ENCODE data around the gene MAP2. TPM values are rescaled to one million over a fixed set of nuclear protein-coding genes. Genes with fewer than 3 reads are reported as not detected.

The MAP2 gene
- total RNA-seq, 2 donors from 2014 or later: not detected

- H3K36me3 Mint-ChIP-seq: no peaks in the 10 kb centered on the region
- ATAC-seq (no peak), DNase-seq (ENCODE audit: low spot score) (no peak)
- no peak overlapping the region for H3K27ac Mint-ChIP-seq
- H3K4me1 Mint-ChIP-seq (ENCODE audit: low read depth in 2 of 2): no peaks in the 10 kb centered on the region
- H3K9me3 Mint-ChIP-seq: no peaks in the 10 kb centered on the region
- no peaks in the 10 kb centered on the region for H3K27me3 Mint-ChIP-seq
- H3K4me3 Mint-ChIP-seq: no peak overlapping the region
Measured at GRCh38 chr2:209662021-209662420, 238.2 kb downstream of the MAP2 start.

GRCh38 chr2:209663139-209663538 is 239.3 kb downstream of the MAP2 start:
- Mint-ChIP-seq H3K36me3 (no peaks in the 10 kb centered on the region), H3K27ac (no peak overlapping the region), H3K27me3 (no peaks in the 10 kb centered on the region), H3K9me3 (no peaks in the 10 kb centered on the region), H3K4me3 (no peak overlapping the region), H3K4me1 (ENCODE audit: low read depth in 2 of 2) (no peaks in the 10 kb centered on the region)
- ATAC-seq (no peak), DNase-seq (ENCODE audit: low spot score) (no peak)

GRCh38 chr2:209663656-209664055 is 239.8 kb downstream of the MAP2 start:
- no peak for DNase-seq (ENCODE audit: low spot score)
- Mint-ChIP-seq H3K27ac (no peak overlapping the region), H3K4me3 (no peak overlapping the region), H3K4me1 (ENCODE audit: low read depth in 2 of 2) (no peaks in the 10 kb centered on the region), H3K27me3 (no peaks in the 10 kb centered on the region), H3K9me3 (no peaks in the 10 kb centered on the region), H3K36me3 (no peaks in the 10 kb centered on the region)
- no peak for ATAC-seq

GRCh38 chr2:209666296-209666695 is 242.4 kb downstream of the MAP2 start:
- Mint-ChIP-seq H3K4me1 (ENCODE audit: low read depth in 2 of 2) (no peaks in the 10 kb centered on the region), H3K4me3 (no peak overlapping the region), H3K27me3 (no peaks in the 10 kb centered on the region), H3K27ac (no peak overlapping the region), H3K9me3 (no peaks in the 10 kb centered on the region), H3K36me3 (no peaks in the 10 kb centered on the region)
- ATAC-seq (no peak), DNase-seq (ENCODE audit: low spot score) (no peak)

- ATAC-seq: no peak
- H3K27me3 Mint-ChIP-seq: no peaks in the 10 kb centered on the region
Measured at GRCh38 chr2:209671020-209671680, 247.3 kb downstream of the MAP2 start.

GRCh38 chr2:209673811-209674210 is 250.0 kb downstream of the MAP2 start:
- ATAC-seq (no peak), DNase-seq (ENCODE audit: low spot score) (no peak)
- no peak overlapping the region for H3K4me3 Mint-ChIP-seq
- no peaks in the 10 kb centered on the region for H3K4me1 Mint-ChIP-seq (ENCODE audit: low read depth in 2 of 2)
- H3K27ac Mint-ChIP-seq: no peak overlapping the region
- no peaks in the 10 kb centered on the region for H3K36me3 Mint-ChIP-seq
- H3K9me3 Mint-ChIP-seq: peaks cover 3% of the 10 kb centered on the region
- H3K27me3 Mint-ChIP-seq: no peaks in the 10 kb centered on the region

More at GRCh38 chr2:209671020-209671680, 247.3 kb downstream of the MAP2 start:
- Mint-ChIP-seq H3K27ac (no peak overlapping the region), H3K4me1 (ENCODE audit: low read depth in 2 of 2) (no peaks in the 10 kb centered on the region), H3K36me3 (no peaks in the 10 kb centered on the region), H3K9me3 (peaks cover 2% of the 10 kb centered on the region), H3K4me3 (no peak overlapping the region)
- DNase-seq (ENCODE audit: low spot score): no peak

- DNase-seq (ENCODE audit: low spot score): no peak
- Mint-ChIP-seq H3K36me3 (no peaks in the 10 kb centered on the region), H3K27ac (no peak overlapping the region), H3K9me3 (peaks cover 3% of the 10 kb centered on the region), H3K4me1 (ENCODE audit: low read depth in 2 of 2) (no peaks in the 10 kb centered on the region), H3K27me3 (no peaks in the 10 kb centered on the region), H3K4me3 (no peak overlapping the region)
- no peak for ATAC-seq
Measured at GRCh38 chr2:209680596-209680995, 256.7 kb downstream of the MAP2 start.

- no peak overlapping the region for H3K27ac Mint-ChIP-seq
- no peaks in the 10 kb centered on the region for H3K4me1 Mint-ChIP-seq (ENCODE audit: low read depth in 2 of 2)
- no peak for DNase-seq (ENCODE audit: low spot score)
- ATAC-seq: no peak
- no peaks in the 10 kb centered on the region for H3K9me3 Mint-ChIP-seq
- no peaks in the 10 kb centered on the region for H3K27me3 Mint-ChIP-seq
- no peaks in the 10 kb centered on the region for H3K36me3 Mint-ChIP-seq
- no peak overlapping the region for H3K4me3 Mint-ChIP-seq
Measured at GRCh38 chr2:209681201-209681735, 257.4 kb downstream of the MAP2 start.

GRCh38 chr2:209682646-209683045 is 258.8 kb downstream of the MAP2 start:
- no peak for DNase-seq (ENCODE audit: low spot score)
- Mint-ChIP-seq H3K9me3 (no peaks in the 10 kb centered on the region), H3K36me3 (no peaks in the 10 kb centered on the region), H3K4me3 (no peak overlapping the region), H3K27me3 (no peaks in the 10 kb centered on the region), H3K4me1 (ENCODE audit: low read depth in 2 of 2) (no peaks in the 10 kb centered on the region), H3K27ac (no peak overlapping the region)
- ATAC-seq: no peak

GRCh38 chr2:209685340-209685739 is 261.5 kb downstream of the MAP2 start:
- DNase-seq (ENCODE audit: low spot score) (no peak), ATAC-seq (no peak)
- no peak overlapping the region for H3K27ac Mint-ChIP-seq
- no peak overlapping the region for H3K4me3 Mint-ChIP-seq
- no peaks in the 10 kb centered on the region for H3K4me1 Mint-ChIP-seq (ENCODE audit: low read depth in 2 of 2)
- H3K36me3 Mint-ChIP-seq: no peaks in the 10 kb centered on the region
- no peaks in the 10 kb centered on the region for H3K27me3 Mint-ChIP-seq
- H3K9me3 Mint-ChIP-seq: no peaks in the 10 kb centered on the region

- DNase-seq (ENCODE audit: low spot score) (no peak), ATAC-seq (no peak)
- Mint-ChIP-seq H3K4me3 (no peak overlapping the region), H3K4me1 (ENCODE audit: low read depth in 2 of 2) (no peaks in the 10 kb centered on the region), H3K27me3 (no peaks in the 10 kb centered on the region), H3K27ac (no peak overlapping the region), H3K9me3 (no peaks in the 10 kb centered on the region), H3K36me3 (no peaks in the 10 kb centered on the region)
Measured at GRCh38 chr2:209685963-209686362, 262.1 kb downstream of the MAP2 start.

- Mint-ChIP-seq H3K27ac (no peak overlapping the region), H3K27me3 (no peaks in the 10 kb centered on the region), H3K36me3 (no peaks in the 10 kb centered on the region), H3K4me1 (ENCODE audit: low read depth in 2 of 2) (no peaks in the 10 kb centered on the region), H3K9me3 (no peaks in the 10 kb centered on the region), H3K4me3 (no peak overlapping the region)
- ATAC-seq (no peak), DNase-seq (ENCODE audit: low spot score) (no peak)
Measured at GRCh38 chr2:209686448-209686847, 262.6 kb downstream of the MAP2 start.

- Mint-ChIP-seq H3K9me3 (no peaks in the 10 kb centered on the region), H3K27me3 (no peaks in the 10 kb centered on the region), H3K27ac (no peak overlapping the region), H3K36me3 (no peaks in the 10 kb centered on the region), H3K4me3 (no peak overlapping the region), H3K4me1 (ENCODE audit: low read depth in 2 of 2) (no peaks in the 10 kb centered on the region)
- DNase-seq (ENCODE audit: low spot score) (no peak), ATAC-seq (peak in 1 of 2 donors; percentile 17)
Measured at GRCh38 chr2:209687323-209687969, 263.6 kb downstream of the MAP2 start.

- no peak for ATAC-seq
- H3K36me3 Mint-ChIP-seq: peaks cover 3% of the 10 kb centered on the region
- H3K9me3 Mint-ChIP-seq: peaks cover 2% of the 10 kb centered on the region
- H3K27me3 Mint-ChIP-seq: no peaks in the 10 kb centered on the region
- H3K27ac Mint-ChIP-seq: no peak overlapping the region
- H3K4me1 Mint-ChIP-seq (ENCODE audit: low read depth in 2 of 2): no peaks in the 10 kb centered on the region
- DNase-seq (ENCODE audit: low spot score): no peak
- H3K4me3 Mint-ChIP-seq: no peak overlapping the region
Measured at GRCh38 chr2:209688385-209688784, 264.5 kb downstream of the MAP2 start.

Measured in natural killer cell treated with Interleukin-12 subunit alpha and Interleukin-12 subunit beta and Interleukin-15 and Interleukin-18, amount 100 ng/mL, for 72 hours (primary cell).